Mesenteric fat pad (tissue), 1 donor: ENCODE data around the gene CHKA. TPM values are rescaled to one million over a fixed set of nuclear protein-coding genes. Genes with fewer than 3 reads are reported as not detected.
"Not testable (repeated sequence)": the region's sequence is repeated elsewhere in the genome, so short reads cannot be mapped to it uniquely, and the experiment has no call there.

ENCODE experiments used
- DNase-seq: peaks from one replicate; pipeline ENCODE4 v3.0.0-alpha.2; 2020; ENCODE audit warnings: low spot score
- total RNA-seq: library from RNA; stranded (reverse); fragmentation: NEBNext Ultra II Directional; extraction: Animal tissue kit (Norgen Biotek cat#: 25700); gene quantifications from one replicate; pipeline ENCODE4 v1.2.1, GENCODE V29; 2021
- donor health status: DM: yes; HTN: yes; CAD: no.

Gene CHKA
- total RNA-seq, 1 donor from 2014 or later, result 33.4 TPM

GRCh38 chr11:68116974-68117373, 4.2 kb downstream of the CHKA start:
- DNase-seq, result no peak

- no peak for DNase-seq
Observed at GRCh38 chr11:68116126-68116525, 5.1 kb downstream of the CHKA start.

GRCh38 chr11:68115285-68115684, 5.9 kb downstream of the CHKA start:
- no peak for DNase-seq

- DNase-seq, result no peak
Observed at GRCh38 chr11:68113986-68114385, 7.2 kb downstream of the CHKA start.

GRCh38 chr11:68107689-68108088, 13.5 kb downstream of the CHKA start:
- no peak for DNase-seq

GRCh38 chr11:68106165-68106940, 14.8 kb downstream of the CHKA start:
- no peak for DNase-seq

- DNase-seq, result no peak
Observed at GRCh38 chr11:68099474-68100405, 21.4 kb downstream of the CHKA start.

- DNase-seq, result no peak
Observed at GRCh38 chr11:68099057-68099456, 22.1 kb downstream of the CHKA start.

GRCh38 chr11:68096962-68097361, 24.2 kb downstream of the CHKA start:
- no peak for DNase-seq

GRCh38 chr11:68093565-68093964, 27.6 kb downstream of the CHKA start:
- no peak for DNase-seq

GRCh38 chr11:68092946-68093345, 28.2 kb downstream of the CHKA start:
- DNase-seq, result not testable (repeated sequence)

GRCh38 chr11:68092411-68092810, 28.8 kb downstream of the CHKA start:
- DNase-seq, result no peak

GRCh38 chr11:68090706-68091105, 30.5 kb downstream of the CHKA start:
- no peak for DNase-seq

- DNase-seq, result no peak
Observed at GRCh38 chr11:68090287-68090686, 30.9 kb downstream of the CHKA start.

- no peak for DNase-seq
Observed at GRCh38 chr11:68089679-68090078, 31.5 kb downstream of the CHKA start.

GRCh38 chr11:68083517-68083916, 37.7 kb downstream of the CHKA start:
- DNase-seq, result no peak

GRCh38 chr11:68082481-68082880, 38.7 kb downstream of the CHKA start:
- no peak for DNase-seq

GRCh38 chr11:68081691-68082090, 39.5 kb downstream of the CHKA start:
- DNase-seq, result no peak

- no peak for DNase-seq
Observed at GRCh38 chr11:68080860-68081259, 40.3 kb downstream of the CHKA start.

- DNase-seq, result no peak
Observed at GRCh38 chr11:68077617-68078582, 43.3 kb downstream of the CHKA start.
